ENCODE results near the gene SGSM1. TPM values are rescaled to one million over a fixed set of nuclear protein-coding genes. Genes with fewer than 3 reads are reported as not detected.
"Not testable (repeated sequence)": the region's sequence is repeated elsewhere in the genome, so short reads cannot be mapped to it uniquely, and the experiment has no call there.

The SGSM1 gene
- total RNA-seq, 2 donors from 2014 or later, result 3.6 to 4.6 TPM

- intact Hi-C loops (cut with DNase I), result no loop called here
- TF ChIP-seq CTCF (IDR thresholded peaks at IDR 0.05), result no peak
- TF ChIP-seq POLR2A (IDR thresholded peaks at IDR 0.05), result no peak
- Histone ChIP-seq H3K4me3 (no peak overlapping the region), H3K27ac (no peak overlapping the region), H3K4me1 (no peaks in the 10 kb centered on the region), H3K9me3 (peaks cover 0 to 8% (median 0%) of the 10 kb centered on the region in 3 donors), H3K36me3 (replicated peaks in 1 of 2; ENCODE audit: insufficient read depth in 1 of 2, low read depth in 2 of 2) (no peaks in the 10 kb centered on the region), H3K27me3 (no peaks in the 10 kb centered on the region)
- ATAC-seq (no peak), DNase-seq (no peak)
- 88 to 100% methylated on average over 1 of the region's 1 CpG for WGBS, 2 donors
Measured at GRCh38 chr22:24905909-24906308, 99.9 kb downstream of the SGSM1 start.

- H3K36me3 ChIP-seq (replicated peaks in 1 of 2; ENCODE audit: insufficient read depth in 1 of 2, low read depth in 2 of 2); H3K4me1 ChIP-seq; H3K27me3 ChIP-seq; ATAC-seq; H3K27ac ChIP-seq; H3K4me3 ChIP-seq; H3K9me3 ChIP-seq; intact Hi-C loops (cut with DNase I); DNase-seq: not testable (repeated sequence)
- 94 to 97% methylated on average over 3 of the region's 3 CpGs for WGBS, 2 donors
Measured at GRCh38 chr22:24907101-24907500, 101.1 kb downstream of the SGSM1 start.

DNA sequence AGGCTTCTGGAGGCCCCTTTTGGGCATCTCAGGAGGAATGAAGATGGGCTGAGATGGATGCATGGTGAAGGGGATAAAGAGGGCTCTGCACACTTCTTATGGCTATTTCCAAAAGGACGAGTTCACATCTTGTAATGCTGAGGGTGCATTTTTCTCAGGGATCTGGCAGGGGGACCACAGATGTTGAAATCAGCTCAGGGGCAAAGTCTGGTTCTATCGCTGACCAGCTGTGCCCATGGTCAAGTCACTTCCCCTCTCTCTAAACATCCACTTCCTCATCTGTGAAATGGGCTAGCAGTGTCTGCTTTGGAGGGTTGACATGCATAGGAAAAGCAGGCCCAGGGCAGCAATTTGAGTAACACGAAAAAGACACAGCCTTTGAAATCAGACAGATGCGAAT lies 114.0 kb downstream of the SGSM1 start:
- intact Hi-C loops (cut with DNase I), result no loop called here
- DNase-seq (no peak), ATAC-seq (no peak)
- Histone ChIP-seq H3K9me3 (no peaks in the 10 kb centered on the region), H3K27me3 (no peaks in the 10 kb centered on the region), H3K36me3 (replicated peaks in 1 of 2; ENCODE audit: insufficient read depth in 1 of 2, low read depth in 2 of 2) (no peaks in the 10 kb centered on the region), H3K4me1 (no peaks in the 10 kb centered on the region), H3K27ac (no peak overlapping the region), H3K4me3 (no peak overlapping the region)
- no peak for TF ChIP-seq POLR2A (IDR thresholded peaks at IDR 0.05)
- TF ChIP-seq CTCF (IDR thresholded peaks at IDR 0.05), result no peak
- WGBS, 2 donors, result 85 to 89% methylated on average over 4 of the region's 4 CpGs

DNA sequence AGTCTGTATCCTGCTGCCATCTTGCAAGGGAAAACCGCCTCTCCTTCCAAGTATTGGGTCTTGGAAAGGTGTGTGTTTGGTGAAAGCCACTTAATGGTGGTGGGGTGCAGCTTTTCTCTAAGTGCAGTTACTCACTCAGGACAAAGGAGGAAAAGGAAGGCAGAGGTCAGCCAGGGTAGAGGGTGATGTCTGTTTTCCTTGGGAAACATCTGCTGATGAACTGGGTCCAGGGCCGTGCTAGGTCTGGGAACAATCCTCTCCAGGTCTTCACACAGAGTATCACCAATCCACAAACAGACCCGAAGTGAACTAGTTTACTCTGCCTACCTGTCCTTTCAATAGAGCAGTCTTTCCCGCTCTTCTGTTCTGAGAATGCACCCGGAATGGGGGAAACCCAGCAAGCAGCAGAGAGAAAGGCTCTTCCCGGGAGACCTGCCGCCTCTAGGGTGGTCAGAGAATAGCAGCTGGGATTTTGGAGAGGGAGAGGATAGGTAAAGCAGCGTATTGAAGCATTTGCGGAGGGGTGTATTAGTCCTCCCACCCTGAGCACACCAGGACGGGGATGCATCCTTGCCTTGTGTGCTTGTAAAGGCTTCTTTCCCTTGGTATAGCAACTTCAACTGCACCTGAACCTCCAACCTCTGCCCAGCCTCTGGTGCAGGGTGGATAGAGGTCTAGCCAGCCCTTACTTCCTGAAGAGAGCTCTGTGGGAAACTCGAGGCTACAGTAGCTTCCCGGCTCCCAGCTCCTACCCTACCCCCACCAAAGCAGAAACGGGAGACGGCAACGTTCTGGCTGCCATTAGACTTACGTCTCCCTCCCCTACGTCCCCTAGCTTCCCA lies 119.8 kb downstream of the SGSM1 start:
- Histone ChIP-seq H3K36me3 (replicated peaks in 1 of 2; ENCODE audit: insufficient read depth in 1 of 2, low read depth in 2 of 2) (no peaks in the 10 kb centered on the region), H3K9me3 (no peaks in the 10 kb centered on the region), H3K27ac (no peak overlapping the region), H3K4me3 (no peak overlapping the region), H3K4me1 (no peaks in the 10 kb centered on the region), H3K27me3 (no peaks in the 10 kb centered on the region)
- intact Hi-C loops (cut with DNase I), result no loop called here
- no peak for DNase-seq
- ATAC-seq, result no peak
- WGBS, 2 donors, result 62 to 81% methylated on average over 16 to 17 of the region's 17 CpGs
- no peak for TF ChIP-seq POLR2A (IDR thresholded peaks at IDR 0.05)
- TF ChIP-seq CTCF (IDR thresholded peaks at IDR 0.05), result no peak

DNA sequence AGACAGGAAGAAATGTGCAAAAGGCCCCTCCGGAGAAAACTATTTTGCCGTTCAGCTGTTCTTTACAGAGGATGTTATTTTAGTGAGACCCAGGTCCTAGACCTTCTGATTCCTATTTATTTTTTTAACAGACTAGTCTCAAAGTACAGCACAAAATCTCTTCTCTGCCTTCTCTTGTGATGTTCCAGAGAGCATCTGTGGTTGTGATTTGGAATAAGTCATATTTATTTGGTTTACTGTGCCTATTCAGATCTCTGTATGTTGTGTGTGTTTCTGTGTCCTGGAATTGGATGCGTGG lies 120.4 kb downstream of the SGSM1 start:
- no peaks in the 10 kb centered on the region for H3K27me3 ChIP-seq
- H3K9me3 ChIP-seq, result no peaks in the 10 kb centered on the region
- 64 to 93% methylated on average over 3 of the region's 3 CpGs for WGBS, 2 donors
- H3K36me3 ChIP-seq (replicated peaks in 1 of 2; ENCODE audit: insufficient read depth in 1 of 2, low read depth in 2 of 2), result no peaks in the 10 kb centered on the region
- DNase-seq, result no peak
- no peak overlapping the region for H3K27ac ChIP-seq
- H3K4me1 ChIP-seq, result no peaks in the 10 kb centered on the region
- no peak for TF ChIP-seq POLR2A (IDR thresholded peaks at IDR 0.05)
- no peak for TF ChIP-seq CTCF (IDR thresholded peaks at IDR 0.05)
- intact Hi-C loops (cut with DNase I), result no loop called here
- ATAC-seq, result no peak
- no peak overlapping the region for H3K4me3 ChIP-seq
